Measurements from ENCODE around the gene OOSP3. TPM values are rescaled to one million over a fixed set of nuclear protein-coding genes. Genes with fewer than 3 reads are reported as not detected.

OOSP3 gene
- total RNA-seq, 1 experiment from 2014 or later = not detected

- H3K36me3 Mint-ChIP-seq (ENCODE audit: insufficient read depth, unreplicated experiment) = no peaks in the 10 kb centered on the region
- TF ChIP-seq CTCF (IDR thresholded peaks at IDR 0.05; ENCODE audit: insufficient read depth in 1 of 2, low read depth in 1 of 2, low read length in 1 of 2, severe bottlenecking in 1 of 2, unreplicated experiment in 1 of 2) = no peak
These were observed 60.9 kb downstream of the OOSP3 start for GRCh38 chr11:59939482-59939881.

GRCh38 chr11:59941091-59941490, 62.5 kb downstream of the OOSP3 start:
- intact Hi-C loops (cut with micrococcal nuclease; ENCODE audit: unreplicated experiment) = no loop called here
- BruUV-seq (replicated peaks) = no TSS peak
- ChIA-PET CTCF (no interaction called here), POLR2A (no interaction called here)
- no peaks in the 10 kb centered on the region for H3K4me1 ChIP-seq
- no peak overlapping the region for H3K4me3 ChIP-seq (ENCODE audit: low read depth, low read length)
- Mint-ChIP-seq H3K4me3 (ENCODE audit: unreplicated experiment) (no peak overlapping the region), H3K27ac (ENCODE audit: unreplicated experiment) (no peak overlapping the region), H3K27me3 (ENCODE audit: insufficient read depth, unreplicated experiment) (peaks cover 12% of the 10 kb centered on the region), H3K4me1 (ENCODE audit: low read depth, unreplicated experiment) (no peaks in the 10 kb centered on the region), H3K36me3 (ENCODE audit: insufficient read depth, unreplicated experiment) (no peaks in the 10 kb centered on the region), H3K9me3 (ENCODE audit: unreplicated experiment) (peaks cover 11% of the 10 kb centered on the region)
- TF ChIP-seq CTCF (IDR thresholded peaks at IDR 0.05; ENCODE audit: insufficient read depth in 1 of 2, low read depth in 1 of 2, low read length in 1 of 2, severe bottlenecking in 1 of 2, unreplicated experiment in 1 of 2) = no peak
- no peaks in the 10 kb centered on the region for H3K9me3 ChIP-seq
- H3K27me3 ChIP-seq (replicated peaks; ENCODE audit: control insufficient read depth, insufficient read depth, low read length) = no peaks in the 10 kb centered on the region; the same call in 1 of the 2 replicates
- DNase-seq = no peak
- H3K36me3 ChIP-seq (ENCODE audit: control insufficient read depth, insufficient read depth, low read length) = no peaks in the 10 kb centered on the region

More at GRCh38 chr11:59939482-59939881, 60.9 kb downstream of the OOSP3 start:
- no peaks in the 10 kb centered on the region for H3K36me3 ChIP-seq (ENCODE audit: control insufficient read depth, insufficient read depth, low read length)
- Mint-ChIP-seq H3K4me1 (ENCODE audit: low read depth, unreplicated experiment) (no peaks in the 10 kb centered on the region), H3K27ac (ENCODE audit: unreplicated experiment) (no peak overlapping the region), H3K27me3 (ENCODE audit: insufficient read depth, unreplicated experiment) (peaks cover 12% of the 10 kb centered on the region), H3K4me3 (ENCODE audit: unreplicated experiment) (no peak overlapping the region), H3K9me3 (ENCODE audit: unreplicated experiment) (peaks cover 11% of the 10 kb centered on the region)
- BruUV-seq (replicated peaks) = no TSS peak
- H3K27me3 ChIP-seq (replicated peaks; ENCODE audit: control insufficient read depth, insufficient read depth, low read length) = no peaks in the 10 kb centered on the region
- ChIA-PET CTCF (no interaction called here), POLR2A (no interaction called here)
- no peaks in the 10 kb centered on the region for H3K4me1 ChIP-seq
- no peak for DNase-seq
- H3K4me3 ChIP-seq (ENCODE audit: low read depth, low read length) = no peak overlapping the region
- intact Hi-C loops (cut with micrococcal nuclease; ENCODE audit: unreplicated experiment) = no loop called here
- H3K9me3 ChIP-seq = no peaks in the 10 kb centered on the region

DNA sequence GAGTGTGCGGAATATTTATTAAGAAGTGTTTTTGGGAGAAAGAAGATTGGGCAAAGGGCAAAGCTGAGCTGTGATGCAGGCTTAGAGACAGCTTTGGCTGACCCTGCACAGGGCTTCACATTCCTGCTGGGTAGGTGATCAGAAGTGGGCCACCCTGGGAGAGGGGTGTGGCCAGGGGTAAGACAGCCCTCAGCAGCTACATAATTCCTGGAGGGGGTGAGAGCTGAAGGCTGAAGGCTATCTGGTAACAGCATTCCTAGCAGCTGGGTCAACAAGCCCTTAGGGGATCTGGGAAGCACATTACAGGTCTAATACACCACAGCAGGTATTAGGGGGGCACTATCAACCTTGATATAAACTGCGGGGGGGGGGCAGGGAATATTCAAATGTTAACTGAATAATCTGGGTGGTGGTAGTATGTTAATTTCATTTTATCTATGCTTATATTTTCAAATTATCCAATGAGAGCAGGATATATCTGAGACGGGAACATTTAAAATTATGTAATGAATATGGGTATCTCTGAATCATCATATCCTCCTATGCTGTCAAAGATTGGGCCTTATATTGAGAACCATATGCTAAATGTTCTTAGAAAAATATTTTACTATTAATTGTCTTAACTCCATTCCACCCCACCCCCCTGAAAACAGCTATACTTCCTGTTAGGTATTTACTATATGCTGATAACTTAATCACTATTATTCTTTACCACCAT, 65.6 kb downstream of the OOSP3 start:
- Histone ChIP-seq H3K9me3 (no peaks in the 10 kb centered on the region), H3K4me1 (no peaks in the 10 kb centered on the region), H3K4me3 (ENCODE audit: low read depth, low read length) (no peak overlapping the region), H3K36me3 (ENCODE audit: control insufficient read depth, insufficient read depth, low read length) (no peaks in the 10 kb centered on the region), H3K27me3 (replicated peaks; ENCODE audit: control insufficient read depth, insufficient read depth, low read length) (no peaks in the 10 kb centered on the region; the same call in 1 of the 2 replicates)
- no peaks in the 10 kb centered on the region for H3K36me3 Mint-ChIP-seq (ENCODE audit: insufficient read depth, unreplicated experiment)
- TF ChIP-seq CTCF (IDR thresholded peaks at IDR 0.05; ENCODE audit: insufficient read depth in 1 of 2, low read depth in 1 of 2, low read length in 1 of 2, severe bottlenecking in 1 of 2, unreplicated experiment in 1 of 2) = no peak
- no TSS peak for BruUV-seq (replicated peaks)
- POLR2A ChIA-PET = no interaction called here
- intact Hi-C loops (cut with micrococcal nuclease; ENCODE audit: unreplicated experiment) = no loop called here
- no peak for DNase-seq
- H3K4me1 Mint-ChIP-seq (ENCODE audit: low read depth, unreplicated experiment) = no peaks in the 10 kb centered on the region
- H3K27me3 Mint-ChIP-seq (ENCODE audit: insufficient read depth, unreplicated experiment) = peaks cover 14% of the 10 kb centered on the region
- peaks cover 9% of the 10 kb centered on the region for H3K9me3 Mint-ChIP-seq (ENCODE audit: unreplicated experiment)
- H3K4me3 Mint-ChIP-seq (ENCODE audit: unreplicated experiment) = no peak overlapping the region
- H3K27ac Mint-ChIP-seq (ENCODE audit: unreplicated experiment) = no peak overlapping the region
- CTCF ChIA-PET = no interaction called here

Measured in Caco-2 (cell line).